Progenitor cell of endocrine pancreas (in vitro differentiated cells): ENCODE data around the gene CMTR1. TPM values are rescaled to one million over a fixed set of nuclear protein-coding genes. Genes with fewer than 3 reads are reported as not detected.

Source experiments
- DNase-seq: peaks from one replicate; pipeline ENCODE4 v3.0.0; 2021; ENCODE audit warnings: low spot score; ENCODE audit not compliant: unreplicated experiment
- H3K27ac Mint-ChIP-seq: 2 replicates; pipeline ENCODE4 v1.8.0; 2021; ENCODE audit warnings: mild to moderate bottlenecking, moderate library complexity, mixed read lengths
- H3K27me3 Mint-ChIP-seq: 2 replicates; pipeline ENCODE4 v1.8.0; 2021; ENCODE audit warnings: mixed read lengths
- H3K36me3 Mint-ChIP-seq: 2 replicates; pipeline ENCODE4 v1.8.0; 2022; ENCODE audit warnings: mixed read lengths; ENCODE audit not compliant: insufficient read depth
- H3K4me1 Mint-ChIP-seq: 2 replicates; pipeline ENCODE4 v1.8.0; 2021; ENCODE audit warnings: low read depth, mixed read lengths
- H3K4me3 Mint-ChIP-seq: 2 replicates; pipeline ENCODE4 v1.8.0; 2021; ENCODE audit warnings: low read depth, mild to moderate bottlenecking, moderate library complexity, mixed read lengths
- H3K9me3 Mint-ChIP-seq: 2 replicates; pipeline ENCODE4 v1.8.0; 2021; ENCODE audit warnings: low read depth, mixed read lengths
- CTCF ChIP-seq: fragments of 200-600 bp; sonication (generic); IDR thresholded peaks from one replicate; pipeline ENCODE4 v1.5.0; 2021; ENCODE audit warnings: antibody characterized with exemption, mild to moderate bottlenecking; ENCODE audit not compliant: unreplicated experiment
- total RNA-seq: library from RNA; stranded (reverse); gene quantifications from 2 replicates; pipeline ENCODE4 v1.2.1, GENCODE V29; 2021

The CMTR1 gene
- total RNA-seq, 1 donor from 2014 or later, result 48.0 TPM

- no peak for TF ChIP-seq CTCF
- H3K36me3 Mint-ChIP-seq, result no peaks in the 10 kb centered on the region
- no peak for DNase-seq
- H3K27ac Mint-ChIP-seq, result no peak overlapping the region
- H3K27me3 Mint-ChIP-seq, result peaks cover 49% of the 10 kb centered on the region
- H3K9me3 Mint-ChIP-seq, result peaks cover 4% of the 10 kb centered on the region
- H3K4me1 Mint-ChIP-seq, result peaks cover 36% of the 10 kb centered on the region
- H3K4me3 Mint-ChIP-seq, result no peak overlapping the region
These were observed 78.2 kb downstream of the CMTR1 start for GRCh38 chr6:37511201-37511600.

- Mint-ChIP-seq H3K9me3 (peaks cover 4% of the 10 kb centered on the region), H3K27me3 (peaks cover 47% of the 10 kb centered on the region), H3K4me1 (peaks cover 43% of the 10 kb centered on the region), H3K4me3 (no peak overlapping the region), H3K36me3 (no peaks in the 10 kb centered on the region), H3K27ac (peak overlapping the region; percentile 65)
- DNase-seq, result no peak
- TF ChIP-seq CTCF, result no peak
These were observed 78.9 kb downstream of the CMTR1 start for GRCh38 chr6:37511910-37512399.

GRCh38 chr6:37512400-37513011 lies 79.5 kb downstream of the CMTR1 start:
- Mint-ChIP-seq H3K9me3 (peaks cover 4% of the 10 kb centered on the region), H3K4me3 (peak overlapping the region; percentile 4), H3K36me3 (no peaks in the 10 kb centered on the region), H3K27me3 (peaks cover 49% of the 10 kb centered on the region), H3K27ac (peak overlapping the region; percentile 65), H3K4me1 (peaks cover 43% of the 10 kb centered on the region)
- no peak for TF ChIP-seq CTCF
- DNase-seq, result no peak

- Mint-ChIP-seq H3K27ac (no peak overlapping the region), H3K4me3 (no peak overlapping the region), H3K4me1 (peaks cover 40% of the 10 kb centered on the region), H3K36me3 (no peaks in the 10 kb centered on the region), H3K9me3 (peaks cover 4% of the 10 kb centered on the region), H3K27me3 (peaks cover 51% of the 10 kb centered on the region)
- TF ChIP-seq CTCF, result no peak
- DNase-seq, result no peak
These were observed 80.1 kb downstream of the CMTR1 start for GRCh38 chr6:37513155-37513554.

GRCh38 chr6:37513576-37513975 lies 80.6 kb downstream of the CMTR1 start:
- Mint-ChIP-seq H3K9me3 (no peaks in the 10 kb centered on the region), H3K4me3 (no peak overlapping the region), H3K4me1 (peaks cover 36% of the 10 kb centered on the region), H3K36me3 (no peaks in the 10 kb centered on the region), H3K27ac (no peak overlapping the region), H3K27me3 (peaks cover 54% of the 10 kb centered on the region)
- DNase-seq, result no peak
- no peak for TF ChIP-seq CTCF
